Right hindlimb (tissue), 1 donor: Measurements from ENCODE around the gene GLG1.
A peak's percentile ranks its signal among the peaks of the same experiment; 100 is the strongest.
"Not testable (repeated sequence)": the region's sequence is repeated elsewhere in the genome, so short reads cannot be mapped to it uniquely, and the experiment has no call there.

Experiments
- DNase-seq: peaks from one replicate; pipeline ENCODE4 v3.0.0-alpha.2; 2018

Gene GLG1

DNA sequence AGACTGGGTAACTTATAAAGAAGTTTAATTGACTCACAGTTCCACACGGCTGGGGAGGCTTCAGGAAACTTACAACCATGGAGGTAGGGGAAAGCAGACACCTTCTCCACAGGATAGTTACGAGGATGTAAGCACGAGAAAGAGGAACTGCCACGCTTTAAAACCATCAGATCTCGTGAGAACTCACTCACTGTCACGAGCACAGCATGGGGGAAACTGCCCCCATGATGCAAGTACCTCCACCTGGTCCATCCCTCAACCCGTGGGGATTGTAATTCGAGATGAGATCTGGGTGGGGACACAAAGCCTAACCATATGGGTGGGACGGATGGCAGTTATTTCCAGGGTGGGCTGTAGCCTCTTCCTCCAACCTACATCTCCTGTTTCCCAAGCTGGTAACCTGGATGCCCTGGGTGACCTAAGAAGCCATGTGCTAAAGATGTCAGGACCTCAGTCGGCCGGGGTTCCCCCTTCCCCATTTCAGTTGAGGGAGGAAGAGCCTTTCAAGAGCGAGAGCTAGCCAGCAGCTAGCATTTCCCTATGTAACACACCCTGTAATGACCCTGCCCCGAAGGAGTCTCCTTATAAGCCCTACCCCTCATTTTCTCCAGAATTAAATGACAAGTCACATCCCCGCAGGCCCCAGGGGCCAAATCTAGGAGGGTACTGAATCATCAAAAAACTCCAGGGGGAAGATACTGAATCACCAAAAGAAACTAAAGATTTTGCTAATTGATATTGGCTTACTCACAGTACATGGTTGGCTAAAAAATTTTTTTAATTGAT is 202.6 kb downstream of the GLG1 start:
- DNase-seq, result not testable (repeated sequence)

DNA sequence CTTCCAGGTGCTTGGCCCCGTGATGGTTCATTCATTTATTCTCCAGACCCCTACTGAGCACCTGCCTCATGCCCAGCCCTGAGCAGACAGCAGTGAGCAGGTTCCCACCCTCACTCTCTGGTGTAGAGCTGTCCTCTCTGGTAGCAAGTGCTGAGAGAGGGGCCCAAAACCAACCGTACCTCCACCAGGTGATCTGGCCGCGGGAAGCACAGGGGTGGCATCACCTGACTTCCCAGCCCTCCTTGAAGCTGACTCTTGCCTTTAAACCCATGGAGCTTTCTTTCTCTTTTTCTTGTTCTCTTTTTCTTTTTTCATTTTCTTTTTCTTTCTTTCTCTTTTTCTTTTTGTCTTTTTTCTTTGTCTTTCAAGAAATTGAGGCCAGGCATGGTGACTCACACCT is 206.7 kb downstream of the GLG1 start:
- peak; percentile 6 for DNase-seq

DNA sequence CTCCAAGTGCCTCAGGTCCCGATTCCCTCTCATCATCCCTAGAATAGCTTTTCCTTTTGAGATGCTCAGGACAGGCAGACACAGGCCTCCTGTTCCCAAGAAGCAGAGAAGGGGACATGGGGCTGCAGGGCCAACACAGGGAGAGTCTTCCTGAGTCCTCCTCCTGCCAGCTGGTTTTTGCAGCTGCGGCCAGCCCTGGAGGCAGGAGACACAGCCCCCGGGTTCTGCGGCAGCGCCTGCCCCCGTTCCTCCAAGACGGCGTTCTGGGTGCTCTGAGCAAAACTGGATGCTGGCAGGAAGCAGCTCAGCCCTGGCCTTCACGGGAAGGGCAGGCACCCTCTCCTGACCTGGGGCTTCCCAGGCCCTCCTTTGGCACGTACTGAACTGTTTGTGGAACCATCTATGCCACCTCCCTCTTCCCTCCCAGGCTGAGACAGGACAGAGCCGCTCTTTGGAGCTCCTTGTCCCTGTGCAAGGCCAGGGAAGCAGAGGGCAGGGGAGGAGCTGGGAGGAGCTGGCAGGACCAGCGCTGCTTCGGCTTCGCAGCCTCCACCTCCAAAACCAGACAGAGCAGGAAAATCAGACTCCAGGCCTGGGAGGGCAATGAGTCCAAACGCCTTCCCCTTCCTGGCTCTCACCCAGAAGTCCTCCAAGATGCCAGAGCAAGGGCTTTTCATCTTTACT is 208.6 kb downstream of the GLG1 start:
- peak; percentile 49 for DNase-seq
